Astrocyte (in vitro differentiated cells and primary cell): ENCODE results near the gene COL4A6. TPM values are rescaled to one million over a fixed set of nuclear protein-coding genes. Genes with fewer than 3 reads are reported as not detected.

ENCODE experiments used
- DNase-seq: peaks from one replicate; pipeline ENCODE4 v3.0.0-alpha.2; 2010; ENCODE audit warnings: low read depth
- FAIRE-seq: peaks from 2 replicates; lab custom pipeline; 2011; peaks lifted over from hg19 to GRCh38; lab: Jason Lieb, UNC
- H2AFZ ChIP-seq: 2 replicates; pipeline ENCODE4 v1.6.0; 2012; ENCODE audit warnings: low read depth, low read length, inconsistent platforms
- H3K27ac ChIP-seq: 2 replicates; pipeline ENCODE4 v1.5.1; 2011; ENCODE audit warnings: low read depth, low read length, inconsistent platforms
- H3K27me3 ChIP-seq: 2 replicates; pipeline ENCODE4 v1.6.0; 2011; ENCODE audit warnings: low read length, inconsistent platforms; ENCODE audit not compliant: insufficient read depth
- H3K36me3 ChIP-seq: 2 replicates; pipeline ENCODE4 v1.5.1; 2011; ENCODE audit warnings: low read length, inconsistent platforms; ENCODE audit not compliant: insufficient read depth
- H3K4me1 ChIP-seq: 2 replicates; pipeline ENCODE4 v1.5.1; 2011; ENCODE audit warnings: low read length, inconsistent platforms; ENCODE audit not compliant: insufficient read depth
- H3K4me2 ChIP-seq: 2 replicates; pipeline ENCODE4 v1.6.0; 2012; ENCODE audit warnings: low read length, inconsistent platforms
- H3K4me3 ChIP-seq: 2 replicates; pipeline ENCODE4 v1.5.1; 2011; ENCODE audit warnings: low read depth, mild to moderate bottlenecking, low read length, inconsistent platforms; ENCODE audit not compliant: insufficient read depth
- H3K79me2 ChIP-seq: 2 replicates; pipeline ENCODE4 v1.6.0; 2012; ENCODE audit warnings: mild to moderate bottlenecking, low read length, inconsistent platforms; ENCODE audit not compliant: insufficient read depth
- H3K9ac ChIP-seq: 2 replicates; pipeline ENCODE4 v1.6.0; 2012; ENCODE audit warnings: mild to moderate bottlenecking, low read length, inconsistent platforms
- H3K9me3 ChIP-seq: 2 replicates; pipeline ENCODE4 v1.5.1; 2012; ENCODE audit warnings: low read depth, mild to moderate bottlenecking, low read length, inconsistent platforms; ENCODE audit not compliant: insufficient read depth
- H4K20me1 ChIP-seq: 2 replicates; pipeline ENCODE4 v1.6.0; 2012; ENCODE audit warnings: low read length, inconsistent platforms; ENCODE audit not compliant: insufficient read depth
- H3K27ac Mint-ChIP-seq: one replicate; pipeline ENCODE4 v1.8.0; 2021; ENCODE audit warnings: mild to moderate bottlenecking, mixed read lengths; ENCODE audit not compliant: unreplicated experiment
- H3K27me3 Mint-ChIP-seq: one replicate; pipeline ENCODE4 v1.8.0; 2021; ENCODE audit warnings: low read depth, mixed read lengths; ENCODE audit not compliant: unreplicated experiment
- H3K36me3 Mint-ChIP-seq: one replicate; pipeline ENCODE4 v1.8.0; 2021; ENCODE audit warnings: low read depth, mixed read lengths; ENCODE audit not compliant: unreplicated experiment
- H3K4me1 Mint-ChIP-seq: one replicate; pipeline ENCODE4 v1.8.0; 2021; ENCODE audit warnings: low read depth, mixed read lengths; ENCODE audit not compliant: unreplicated experiment
- H3K4me3 Mint-ChIP-seq: one replicate; pipeline ENCODE4 v1.8.0; 2021; ENCODE audit warnings: mild to moderate bottlenecking, moderate library complexity, mixed read lengths; ENCODE audit not compliant: unreplicated experiment
- H3K9me3 Mint-ChIP-seq: one replicate; pipeline ENCODE4 v1.8.0; 2021; ENCODE audit warnings: mild to moderate bottlenecking, mixed read lengths; ENCODE audit not compliant: unreplicated experiment
- CTCF ChIP-seq: IDR thresholded peaks from 2 replicates; pipeline ENCODE4 v1.5.1; 2011; ENCODE audit warnings: low read depth, mild to moderate bottlenecking, inconsistent platforms, low read length, moderate library complexity; ENCODE audit not compliant: insufficient read depth
- EZH2 ChIP-seq: IDR thresholded peaks from 2 replicates; pipeline ENCODE4 v1.6.1; 2012; ENCODE audit warnings: mild to moderate bottlenecking, low read length, inconsistent platforms; ENCODE audit not compliant: insufficient read depth
- total RNA-seq: library from RNA; stranded (reverse); gene quantifications from 2 replicates; pipeline ENCODE4 v1.2.1, GENCODE V29; 2021

COL4A6 gene
- total RNA-seq, 1 donor from 2014 or later, result 8.1 TPM

- no peaks in the 10 kb centered on the region for H3K27me3 Mint-ChIP-seq
- no peaks in the 10 kb centered on the region for H3K4me1 ChIP-seq
- no peaks in the 10 kb centered on the region for H4K20me1 ChIP-seq
- no peak overlapping the region for H3K27ac ChIP-seq
- no peaks in the 10 kb centered on the region for H3K36me3 Mint-ChIP-seq
- H3K36me3 ChIP-seq, result no peaks in the 10 kb centered on the region
- H3K4me2 ChIP-seq, result no peak overlapping the region
- H3K9me3 Mint-ChIP-seq, result no peaks in the 10 kb centered on the region
- no peak overlapping the region for H3K4me3 Mint-ChIP-seq
- DNase-seq, result no peak
- H2AFZ ChIP-seq, result no peak overlapping the region
- H3K9ac ChIP-seq, result no peak overlapping the region
- no peak overlapping the region for H3K4me3 ChIP-seq
- no peak overlapping the region for H3K27ac Mint-ChIP-seq
- H3K27me3 ChIP-seq, result no peaks in the 10 kb centered on the region
- no peak for FAIRE-seq
- H3K4me1 Mint-ChIP-seq, result peaks cover 4% of the 10 kb centered on the region
- TF ChIP-seq CTCF, result no peak
- TF ChIP-seq EZH2, result no peak
- H3K79me2 ChIP-seq, result no peaks in the 10 kb centered on the region
- H3K9me3 ChIP-seq, result no peaks in the 10 kb centered on the region
These were observed 162.5 kb downstream of the COL4A6 start for GRCh38 chrX:108275732-108276131.

- Mint-ChIP-seq H3K4me3 (no peak overlapping the region), H3K9me3 (no peaks in the 10 kb centered on the region), H3K27ac (no peak overlapping the region), H3K36me3 (no peaks in the 10 kb centered on the region), H3K27me3 (no peaks in the 10 kb centered on the region), H3K4me1 (peaks cover 10% of the 10 kb centered on the region)
- Histone ChIP-seq H3K27ac (no peak overlapping the region), H3K27me3 (no peaks in the 10 kb centered on the region), H3K9ac (no peak overlapping the region), H2AFZ (no peak overlapping the region), H3K4me2 (no peak overlapping the region), H3K79me2 (no peaks in the 10 kb centered on the region), H3K36me3 (no peaks in the 10 kb centered on the region), H3K9me3 (no peaks in the 10 kb centered on the region), H3K4me1 (no peaks in the 10 kb centered on the region), H4K20me1 (no peaks in the 10 kb centered on the region), H3K4me3 (no peak overlapping the region)
- TF ChIP-seq EZH2, result no peak
- TF ChIP-seq CTCF, result no peak
- DNase-seq (no peak), FAIRE-seq (no peak)
These were observed 166.8 kb downstream of the COL4A6 start for GRCh38 chrX:108271397-108271787.

DNA sequence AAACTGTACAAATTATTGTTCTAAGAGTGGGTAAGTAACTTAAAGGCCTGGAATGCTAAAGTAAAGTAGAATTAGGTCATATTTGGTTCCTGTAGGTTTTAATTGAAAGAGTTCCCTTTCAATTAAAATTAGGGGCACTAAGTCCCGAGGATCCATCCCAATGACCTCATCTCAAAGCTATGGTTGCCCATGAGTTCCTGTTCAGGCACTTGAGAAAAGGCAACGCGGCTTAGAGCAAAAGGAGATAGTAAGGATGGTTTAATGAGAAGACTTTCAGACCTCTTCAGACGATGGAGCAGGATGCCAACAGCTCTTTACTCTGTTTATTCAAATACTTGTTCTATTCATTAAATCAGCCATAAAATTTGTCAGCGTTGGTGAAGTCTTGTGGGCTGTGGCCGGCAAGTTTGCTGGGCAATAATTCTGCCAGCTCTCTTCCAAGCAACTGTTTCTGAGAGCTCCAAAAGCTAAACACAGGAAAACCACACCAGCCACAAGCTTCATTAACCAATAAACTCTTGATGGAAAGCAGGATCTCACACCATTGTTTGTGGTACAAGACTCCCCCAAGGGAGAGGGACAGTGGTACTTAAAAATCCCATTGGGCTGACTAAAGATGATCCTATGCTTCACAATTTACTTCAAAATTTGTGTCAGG lies 167.4 kb downstream of the COL4A6 start:
- H3K4me2 ChIP-seq, result no peak overlapping the region
- FAIRE-seq (peak; percentile 83), DNase-seq (peak; percentile 77)
- H3K27ac ChIP-seq, result peak overlapping the region; percentile 19
- no peaks in the 10 kb centered on the region for H3K79me2 ChIP-seq
- Mint-ChIP-seq H3K4me1 (peaks cover 10% of the 10 kb centered on the region), H3K9me3 (no peaks in the 10 kb centered on the region), H3K27ac (peak overlapping the region; percentile 58), H3K27me3 (no peaks in the 10 kb centered on the region), H3K4me3 (no peak overlapping the region), H3K36me3 (no peaks in the 10 kb centered on the region)
- TF ChIP-seq CTCF (no peak), EZH2 (no peak)
- no peak overlapping the region for H2AFZ ChIP-seq
- H3K27me3 ChIP-seq, result no peaks in the 10 kb centered on the region
- no peaks in the 10 kb centered on the region for H3K36me3 ChIP-seq
- H3K4me1 ChIP-seq, result no peaks in the 10 kb centered on the region
- no peaks in the 10 kb centered on the region for H4K20me1 ChIP-seq
- no peaks in the 10 kb centered on the region for H3K9me3 ChIP-seq
- no peak overlapping the region for H3K9ac ChIP-seq
- no peak overlapping the region for H3K4me3 ChIP-seq
